ENCODE measurements around the gene KIRREL1.

Gene KIRREL1

DNA sequence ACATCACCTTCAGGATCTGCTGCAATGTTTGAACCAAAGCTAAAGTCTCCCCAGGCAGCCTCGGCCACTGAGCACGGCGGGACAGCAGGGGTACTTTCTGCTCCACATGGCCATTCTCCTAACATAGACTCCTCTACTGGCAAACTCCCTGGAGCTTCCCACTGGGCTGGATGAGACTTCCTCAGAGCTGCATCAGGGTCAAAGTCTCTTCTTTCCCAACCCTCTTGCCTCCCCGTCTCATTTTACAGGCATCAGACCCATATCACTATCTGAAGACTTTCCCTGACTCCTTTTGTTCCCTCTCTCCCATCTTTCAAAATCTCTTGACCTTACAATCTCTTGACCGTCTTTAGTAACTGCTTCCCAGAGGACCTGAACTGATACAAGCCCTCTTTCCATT lies 42.2 kb upstream of the KIRREL1 start:
- ATAC-seq (ENCODE audit: low read depth) (no peak), DNase-seq (ENCODE audit: low spot score) (no peak)
- TF ChIP-seq, protein P1, sequence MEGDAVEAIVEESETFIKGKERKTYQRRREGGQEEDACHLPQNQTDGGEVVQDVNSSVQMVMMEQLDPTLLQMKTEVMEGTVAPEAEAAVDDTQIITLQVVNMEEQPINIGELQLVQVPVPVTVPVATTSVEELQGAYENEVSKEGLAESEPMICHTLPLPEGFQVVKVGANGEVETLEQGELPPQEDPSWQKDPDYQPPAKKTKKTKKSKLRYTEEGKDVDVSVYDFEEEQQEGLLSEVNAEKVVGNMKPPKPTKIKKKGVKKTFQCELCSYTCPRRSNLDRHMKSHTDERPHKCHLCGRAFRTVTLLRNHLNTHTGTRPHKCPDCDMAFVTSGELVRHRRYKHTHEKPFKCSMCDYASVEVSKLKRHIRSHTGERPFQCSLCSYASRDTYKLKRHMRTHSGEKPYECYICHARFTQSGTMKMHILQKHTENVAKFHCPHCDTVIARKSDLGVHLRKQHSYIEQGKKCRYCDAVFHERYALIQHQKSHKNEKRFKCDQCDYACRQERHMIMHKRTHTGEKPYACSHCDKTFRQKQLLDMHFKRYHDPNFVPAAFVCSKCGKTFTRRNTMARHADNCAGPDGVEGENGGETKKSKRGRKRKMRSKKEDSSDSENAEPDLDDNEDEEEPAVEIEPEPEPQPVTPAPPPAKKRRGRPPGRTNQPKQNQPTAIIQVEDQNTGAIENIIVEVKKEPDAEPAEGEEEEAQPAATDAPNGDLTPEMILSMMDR (IDR thresholded peaks at IDR 0.05; ENCODE audit: poor library complexity, severe bottlenecking), result no peak
- peaks cover 3% of the 10 kb centered on the region for H3K27me3 ChIP-seq (ENCODE audit: insufficient read depth, poor library complexity, severe bottlenecking)
- no peak overlapping the region for H3K4me3 ChIP-seq (ENCODE audit: severe bottlenecking)
- H3K36me3 ChIP-seq (ENCODE audit: low read depth), result no peaks in the 10 kb centered on the region
- H3K9me3 ChIP-seq (ENCODE audit: severe bottlenecking), result no peaks in the 10 kb centered on the region
- no peaks in the 10 kb centered on the region for H3K4me1 ChIP-seq (ENCODE audit: insufficient read depth, poor library complexity, severe bottlenecking)
- no peak overlapping the region for H3K27ac ChIP-seq (ENCODE audit: poor library complexity, severe bottlenecking)

DNA sequence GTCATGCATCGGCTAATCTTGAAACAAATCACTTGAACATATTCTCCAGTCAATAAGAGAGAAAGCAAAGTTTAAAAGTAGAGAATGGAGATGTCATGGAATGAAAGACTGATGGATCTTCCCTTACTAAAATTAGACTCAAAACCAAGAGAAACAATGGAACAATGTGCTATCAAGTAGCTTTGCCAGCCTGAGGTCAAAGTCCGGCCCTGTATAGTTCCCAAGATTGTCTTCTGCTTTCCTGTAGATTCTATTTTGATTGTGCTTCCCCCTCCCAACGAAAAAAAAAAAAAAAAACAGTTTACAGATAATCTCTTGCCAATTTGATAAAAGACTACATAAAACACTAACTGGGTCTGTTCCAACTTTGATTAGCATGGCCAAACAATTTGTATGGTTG lies 40.8 kb upstream of the KIRREL1 start:
- H3K27me3 ChIP-seq (ENCODE audit: insufficient read depth, poor library complexity, severe bottlenecking), result peaks cover 3% of the 10 kb centered on the region
- no peaks in the 10 kb centered on the region for H3K36me3 ChIP-seq (ENCODE audit: low read depth)
- H3K27ac ChIP-seq (ENCODE audit: poor library complexity, severe bottlenecking), result no peak overlapping the region
- no peak overlapping the region for H3K4me3 ChIP-seq (ENCODE audit: severe bottlenecking)
- ATAC-seq (ENCODE audit: low read depth) (no peak), DNase-seq (ENCODE audit: low spot score) (no peak)
- H3K9me3 ChIP-seq (ENCODE audit: severe bottlenecking), result no peaks in the 10 kb centered on the region
- TF ChIP-seq, protein P1 (IDR thresholded peaks at IDR 0.05; ENCODE audit: poor library complexity, severe bottlenecking), result no peak
- no peaks in the 10 kb centered on the region for H3K4me1 ChIP-seq (ENCODE audit: insufficient read depth, poor library complexity, severe bottlenecking)

DNA sequence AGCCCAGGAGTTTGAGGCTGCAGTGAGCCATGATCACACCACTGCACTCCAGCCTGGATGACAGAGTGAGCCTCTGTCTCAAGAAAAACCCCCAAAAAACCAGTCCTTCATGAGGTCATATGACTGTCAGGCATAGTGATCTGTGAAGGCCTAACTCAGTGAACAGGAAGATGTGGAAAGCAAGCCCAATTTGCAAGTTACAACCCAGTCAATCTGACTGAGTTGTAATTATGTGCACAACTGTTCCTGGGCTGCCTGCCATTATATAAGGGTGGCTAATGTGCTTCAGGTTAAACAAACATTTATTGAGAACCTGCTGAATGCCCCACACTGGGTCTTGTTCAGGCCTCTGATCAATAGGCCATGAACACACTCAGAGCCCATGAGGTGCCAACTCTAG lies 38.2 kb upstream of the KIRREL1 start:
- TF ChIP-seq, protein P1 (IDR thresholded peaks at IDR 0.05; ENCODE audit: poor library complexity, severe bottlenecking), result no peak
- Histone ChIP-seq H3K27ac (ENCODE audit: poor library complexity, severe bottlenecking) (no peak overlapping the region), H3K36me3 (ENCODE audit: low read depth) (no peaks in the 10 kb centered on the region), H3K27me3 (ENCODE audit: insufficient read depth, poor library complexity, severe bottlenecking) (peaks cover 3% of the 10 kb centered on the region), H3K9me3 (ENCODE audit: severe bottlenecking) (no peaks in the 10 kb centered on the region), H3K4me3 (ENCODE audit: severe bottlenecking) (no peak overlapping the region), H3K4me1 (ENCODE audit: insufficient read depth, poor library complexity, severe bottlenecking) (no peaks in the 10 kb centered on the region)
- no peak for DNase-seq (ENCODE audit: low spot score)
- ATAC-seq (ENCODE audit: low read depth), result no peak

DNA sequence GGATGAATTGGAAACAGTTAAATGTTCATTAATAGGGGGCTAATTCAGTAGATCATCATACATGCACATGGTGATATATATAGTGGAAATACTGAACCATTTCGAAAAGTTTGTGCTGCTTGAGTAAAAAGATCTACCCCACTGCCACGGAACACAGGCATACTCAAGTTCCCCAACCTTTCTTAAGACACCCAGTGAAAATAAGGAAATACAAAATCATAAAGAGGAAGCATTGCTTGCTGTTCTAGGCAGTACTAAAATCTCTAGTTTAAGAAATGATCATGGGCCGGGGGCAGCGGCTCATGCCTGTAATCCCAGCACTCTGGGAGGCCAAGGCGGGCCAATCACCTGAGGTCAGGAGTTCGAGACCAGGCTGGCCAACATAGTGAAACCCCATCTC lies 37.6 kb upstream of the KIRREL1 start:
- Histone ChIP-seq H3K27me3 (ENCODE audit: insufficient read depth, poor library complexity, severe bottlenecking) (peaks cover 3% of the 10 kb centered on the region), H3K36me3 (ENCODE audit: low read depth) (no peaks in the 10 kb centered on the region), H3K27ac (ENCODE audit: poor library complexity, severe bottlenecking) (no peak overlapping the region), H3K4me1 (ENCODE audit: insufficient read depth, poor library complexity, severe bottlenecking) (no peaks in the 10 kb centered on the region), H3K9me3 (ENCODE audit: severe bottlenecking) (no peaks in the 10 kb centered on the region), H3K4me3 (ENCODE audit: severe bottlenecking) (no peak overlapping the region)
- ATAC-seq (ENCODE audit: low read depth) (no peak), DNase-seq (ENCODE audit: low spot score) (no peak)
- TF ChIP-seq, protein P1 (IDR thresholded peaks at IDR 0.05; ENCODE audit: poor library complexity, severe bottlenecking), result no peak

DNA sequence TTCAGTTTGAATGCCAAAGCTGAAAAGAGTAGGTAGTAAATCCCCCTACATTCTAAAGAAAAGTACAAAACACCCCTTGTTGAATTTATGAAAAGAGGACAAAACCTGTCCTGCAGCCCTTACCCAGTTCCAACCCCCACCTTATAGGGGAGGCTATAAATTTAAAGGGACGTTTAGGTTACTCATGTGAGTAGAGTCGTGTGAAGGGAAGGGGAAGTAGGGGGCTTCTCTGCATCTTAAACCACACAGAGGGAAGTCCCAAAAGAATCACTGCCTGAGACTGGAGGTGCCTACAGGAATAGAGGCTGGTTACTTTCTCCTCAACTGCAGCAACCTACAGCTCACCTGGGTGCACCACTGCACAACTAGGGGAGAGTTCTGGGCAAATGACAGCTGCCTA lies 36.7 kb upstream of the KIRREL1 start:
- H3K27me3 ChIP-seq (ENCODE audit: insufficient read depth, poor library complexity, severe bottlenecking), result no peaks in the 10 kb centered on the region
- DNase-seq (ENCODE audit: low spot score) (no peak), ATAC-seq (ENCODE audit: low read depth) (no peak)
- TF ChIP-seq, protein P1 (IDR thresholded peaks at IDR 0.05; ENCODE audit: poor library complexity, severe bottlenecking), result no peak
- H3K9me3 ChIP-seq (ENCODE audit: severe bottlenecking), result no peaks in the 10 kb centered on the region
- H3K36me3 ChIP-seq (ENCODE audit: low read depth), result no peaks in the 10 kb centered on the region
- H3K4me3 ChIP-seq (ENCODE audit: severe bottlenecking), result no peak overlapping the region
- no peaks in the 10 kb centered on the region for H3K4me1 ChIP-seq (ENCODE audit: insufficient read depth, poor library complexity, severe bottlenecking)
- H3K27ac ChIP-seq (ENCODE audit: poor library complexity, severe bottlenecking), result no peak overlapping the region

Measured in RWPE2 (cell line).